NB4 (cell line): ENCODE data around the gene PGAM5.

Experiments
- MYC ChIP-seq: IDR thresholded peaks from 2 replicates; pipeline ENCODE4 v1.6.1; 2011; ENCODE audit warnings: low read depth, low read length
- TF ChIP-seq, protein P1 (sequence below): IDR thresholded peaks from one replicate; pipeline ENCODE4 v1.5.1; 2012; ENCODE audit warnings: low read depth, low read length
- TF ChIP-seq, protein P2 (sequence below): IDR thresholded peaks from 2 replicates; pipeline ENCODE4 v1.6.1; 2011; ENCODE audit warnings: low read depth, low read length

- TF ChIP-seq, protein P1, sequence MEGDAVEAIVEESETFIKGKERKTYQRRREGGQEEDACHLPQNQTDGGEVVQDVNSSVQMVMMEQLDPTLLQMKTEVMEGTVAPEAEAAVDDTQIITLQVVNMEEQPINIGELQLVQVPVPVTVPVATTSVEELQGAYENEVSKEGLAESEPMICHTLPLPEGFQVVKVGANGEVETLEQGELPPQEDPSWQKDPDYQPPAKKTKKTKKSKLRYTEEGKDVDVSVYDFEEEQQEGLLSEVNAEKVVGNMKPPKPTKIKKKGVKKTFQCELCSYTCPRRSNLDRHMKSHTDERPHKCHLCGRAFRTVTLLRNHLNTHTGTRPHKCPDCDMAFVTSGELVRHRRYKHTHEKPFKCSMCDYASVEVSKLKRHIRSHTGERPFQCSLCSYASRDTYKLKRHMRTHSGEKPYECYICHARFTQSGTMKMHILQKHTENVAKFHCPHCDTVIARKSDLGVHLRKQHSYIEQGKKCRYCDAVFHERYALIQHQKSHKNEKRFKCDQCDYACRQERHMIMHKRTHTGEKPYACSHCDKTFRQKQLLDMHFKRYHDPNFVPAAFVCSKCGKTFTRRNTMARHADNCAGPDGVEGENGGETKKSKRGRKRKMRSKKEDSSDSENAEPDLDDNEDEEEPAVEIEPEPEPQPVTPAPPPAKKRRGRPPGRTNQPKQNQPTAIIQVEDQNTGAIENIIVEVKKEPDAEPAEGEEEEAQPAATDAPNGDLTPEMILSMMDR: no peak
- TF ChIP-seq MYC: no peak
- TF ChIP-seq, protein P2, sequence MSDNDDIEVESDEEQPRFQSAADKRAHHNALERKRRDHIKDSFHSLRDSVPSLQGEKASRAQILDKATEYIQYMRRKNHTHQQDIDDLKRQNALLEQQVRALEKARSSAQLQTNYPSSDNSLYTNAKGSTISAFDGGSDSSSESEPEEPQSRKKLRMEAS: no peak
Observed at GRCh38 chr12:132664206-132665148, 46.2 kb upstream of the PGAM5 start.
